ENCODE results near the gene RBM44. TPM values are rescaled to one million over a fixed set of nuclear protein-coding genes. Genes with fewer than 3 reads are reported as not detected.

Gene RBM44
- total RNA-seq, 1 donor from 2014 or later = 0.69 TPM

DNA sequence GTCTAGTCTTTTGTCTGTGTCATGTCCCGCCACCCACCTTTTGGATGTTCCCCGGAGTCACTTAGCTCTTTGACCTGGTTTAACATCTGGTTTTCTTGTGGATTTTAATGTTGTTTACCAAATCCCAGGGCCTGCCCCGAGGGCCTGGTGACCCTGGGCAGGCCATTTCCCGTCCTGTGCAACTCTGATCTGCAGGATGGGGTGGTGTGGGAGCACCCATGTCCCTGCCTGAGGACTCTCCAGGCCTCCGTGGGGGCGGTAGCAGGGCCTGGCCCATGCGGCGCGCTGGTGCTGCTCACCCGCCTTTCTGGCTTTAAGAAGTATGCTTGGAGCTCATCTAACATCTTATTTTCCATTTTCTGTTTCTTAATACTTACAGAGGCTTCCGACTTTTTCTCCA, 71.5 kb downstream of the RBM44 start:
- no peaks in the 10 kb centered on the region for H3K27me3 Mint-ChIP-seq (ENCODE audit: low read depth)
- peaks cover 31% of the 10 kb centered on the region for H3K4me1 Mint-ChIP-seq
- TF ChIP-seq, protein P1, sequence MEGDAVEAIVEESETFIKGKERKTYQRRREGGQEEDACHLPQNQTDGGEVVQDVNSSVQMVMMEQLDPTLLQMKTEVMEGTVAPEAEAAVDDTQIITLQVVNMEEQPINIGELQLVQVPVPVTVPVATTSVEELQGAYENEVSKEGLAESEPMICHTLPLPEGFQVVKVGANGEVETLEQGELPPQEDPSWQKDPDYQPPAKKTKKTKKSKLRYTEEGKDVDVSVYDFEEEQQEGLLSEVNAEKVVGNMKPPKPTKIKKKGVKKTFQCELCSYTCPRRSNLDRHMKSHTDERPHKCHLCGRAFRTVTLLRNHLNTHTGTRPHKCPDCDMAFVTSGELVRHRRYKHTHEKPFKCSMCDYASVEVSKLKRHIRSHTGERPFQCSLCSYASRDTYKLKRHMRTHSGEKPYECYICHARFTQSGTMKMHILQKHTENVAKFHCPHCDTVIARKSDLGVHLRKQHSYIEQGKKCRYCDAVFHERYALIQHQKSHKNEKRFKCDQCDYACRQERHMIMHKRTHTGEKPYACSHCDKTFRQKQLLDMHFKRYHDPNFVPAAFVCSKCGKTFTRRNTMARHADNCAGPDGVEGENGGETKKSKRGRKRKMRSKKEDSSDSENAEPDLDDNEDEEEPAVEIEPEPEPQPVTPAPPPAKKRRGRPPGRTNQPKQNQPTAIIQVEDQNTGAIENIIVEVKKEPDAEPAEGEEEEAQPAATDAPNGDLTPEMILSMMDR (IDR thresholded peaks at IDR 0.05; ENCODE audit: unreplicated experiment) = no peak
- no peaks in the 10 kb centered on the region for H3K9me3 Mint-ChIP-seq
- no peaks in the 10 kb centered on the region for H3K36me3 Mint-ChIP-seq
- no peak overlapping the region for H3K27ac Mint-ChIP-seq
- no peak for DNase-seq (ENCODE audit: low spot score in 2 of 2, unreplicated experiment in 2 of 2)
- H3K4me3 Mint-ChIP-seq = no peak overlapping the region

GRCh38 chr2:237870754-237871651, 72.4 kb downstream of the RBM44 start:
- Mint-ChIP-seq H3K4me3 (no peak overlapping the region), H3K36me3 (no peaks in the 10 kb centered on the region), H3K27me3 (ENCODE audit: low read depth) (no peaks in the 10 kb centered on the region), H3K27ac (no peak overlapping the region), H3K9me3 (no peaks in the 10 kb centered on the region), H3K4me1 (peaks cover 22% of the 10 kb centered on the region)
- DNase-seq (ENCODE audit: low spot score in 2 of 2, unreplicated experiment in 2 of 2) = no peak
- TF ChIP-seq, protein P1 (IDR thresholded peaks at IDR 0.05; ENCODE audit: unreplicated experiment) = no peak

- Mint-ChIP-seq H3K4me3 (no peak overlapping the region), H3K27me3 (ENCODE audit: low read depth) (no peaks in the 10 kb centered on the region), H3K9me3 (no peaks in the 10 kb centered on the region), H3K4me1 (peaks cover 17% of the 10 kb centered on the region), H3K36me3 (no peaks in the 10 kb centered on the region), H3K27ac (no peak overlapping the region)
- TF ChIP-seq, protein P1 (IDR thresholded peaks at IDR 0.05; ENCODE audit: unreplicated experiment) = no peak
- DNase-seq (ENCODE audit: low spot score in 2 of 2, unreplicated experiment in 2 of 2) = no peak
Observed at GRCh38 chr2:237872178-237872887, 73.8 kb downstream of the RBM44 start.

DNA sequence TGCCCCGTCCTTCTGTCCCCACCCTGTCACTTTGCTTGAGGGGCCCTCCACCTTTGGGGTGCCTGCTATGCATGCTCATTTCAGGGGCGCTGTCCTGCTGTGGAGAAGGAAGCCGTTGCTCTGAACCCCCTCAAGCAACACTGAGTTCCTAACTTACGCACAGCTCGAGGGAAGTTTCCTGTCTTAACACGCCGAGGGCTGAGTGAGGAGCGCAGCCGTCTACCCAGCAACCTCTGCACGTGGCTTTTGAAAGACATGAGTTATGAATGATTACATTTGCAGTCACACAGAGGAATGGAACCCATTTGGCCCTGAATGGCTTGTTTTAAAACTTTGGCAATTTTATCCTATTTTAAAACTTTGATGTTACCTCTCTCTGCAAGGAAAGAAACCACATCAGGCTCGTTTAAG, 74.8 kb downstream of the RBM44 start:
- no peak for DNase-seq (ENCODE audit: low spot score in 2 of 2, unreplicated experiment in 2 of 2)
- Mint-ChIP-seq H3K4me3 (no peak overlapping the region), H3K36me3 (no peaks in the 10 kb centered on the region), H3K27me3 (ENCODE audit: low read depth) (no peaks in the 10 kb centered on the region), H3K4me1 (peaks cover 17% of the 10 kb centered on the region), H3K9me3 (no peaks in the 10 kb centered on the region), H3K27ac (no peak overlapping the region)
- TF ChIP-seq, protein P1 (IDR thresholded peaks at IDR 0.05; ENCODE audit: unreplicated experiment) = no peak

DNA sequence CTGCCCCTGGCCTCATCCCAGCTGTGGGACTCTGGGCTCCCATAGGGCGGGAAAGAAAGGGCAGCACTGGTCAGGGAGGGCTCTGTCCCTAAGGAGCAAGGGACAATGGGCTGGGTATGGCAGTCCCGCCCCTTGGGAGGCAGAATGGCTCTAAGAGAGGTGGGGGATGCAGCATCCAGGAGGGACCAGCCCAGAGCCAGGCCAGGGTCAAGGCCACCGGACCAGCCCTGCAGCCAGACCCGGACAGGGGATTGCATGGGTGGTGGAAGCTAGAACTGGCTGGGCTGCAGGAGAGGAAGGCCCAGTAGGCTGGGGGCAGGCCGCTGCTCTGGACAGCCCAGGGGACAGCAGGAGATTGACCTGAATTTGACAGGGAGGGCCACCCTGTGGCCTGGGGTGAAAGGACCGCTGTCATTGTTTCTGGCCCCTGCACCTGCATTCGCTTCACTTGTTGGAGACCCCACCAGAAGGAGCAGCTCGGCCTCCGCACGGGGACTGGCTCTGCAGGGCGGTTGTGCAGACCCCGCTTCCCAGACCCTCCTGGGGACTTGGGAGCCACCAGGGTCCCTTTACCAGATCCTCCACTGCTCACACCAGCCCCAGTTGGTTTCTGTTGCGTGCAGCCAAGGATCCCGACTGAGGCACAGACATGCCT, 75.4 kb downstream of the RBM44 start:
- TF ChIP-seq, protein P1 (IDR thresholded peaks at IDR 0.05; ENCODE audit: unreplicated experiment) = no peak
- no peak overlapping the region for H3K27ac Mint-ChIP-seq
- H3K4me1 Mint-ChIP-seq = peaks cover 17% of the 10 kb centered on the region
- H3K27me3 Mint-ChIP-seq (ENCODE audit: low read depth) = no peaks in the 10 kb centered on the region
- no peaks in the 10 kb centered on the region for H3K9me3 Mint-ChIP-seq
- H3K4me3 Mint-ChIP-seq = no peak overlapping the region
- no peak for DNase-seq (ENCODE audit: low spot score in 2 of 2, unreplicated experiment in 2 of 2)
- no peaks in the 10 kb centered on the region for H3K36me3 Mint-ChIP-seq
